Adrenal gland (tissue), 5 donors: ENCODE data around the gene C1QL1.

Source experiments
- CTCF ChIP-seq, 6 experiments: fragments of 450-650 bp in 4 of 6; fragments of 200-600 bp in 2 of 6; sonication (generic) in 1 of 6; IDR thresholded peaks; 1 replicate in 5 of 6; 2 replicates in 1 of 6; pipeline versions ENCODE4 v1.5.1 to v1.8.0; 2016 to 2021; ENCODE audit warnings: antibody characterized with exemption in 6 of 6, mild to moderate bottlenecking in 2 of 6, moderate library complexity in 1 of 6
- POLR2A ChIP-seq, 2 donors: fragments of 450-650 bp; IDR thresholded peaks; one replicate each; pipeline ENCODE4 v1.6.1; 2017; ENCODE audit warnings: antibody characterized with exemption in 2 of 2, mild to moderate bottlenecking in 2 of 2, moderate library complexity in 1 of 2
- donor health status: DM: no; HTN: no; CAD: no.

- no peak for TF ChIP-seq CTCF (IDR thresholded peaks at IDR 0.05)
- TF ChIP-seq POLR2A (IDR thresholded peaks at IDR 0.05) = no peak
Measured at GRCh38 chr17:45008216-45008615, 40.1 kb upstream of the C1QL1 start.
